Stimulated activated CD4-positive, alpha-beta T cell treated with anti-CD3 and anti-CD28 coated beads, Interleukin-1b, Interleukin-23, amount 100 ng/mL, for 1 hour (primary cell): ENCODE data around the gene SLC3A2.
"Not testable (repeated sequence)": the region's sequence is repeated elsewhere in the genome, so short reads cannot be mapped to it uniquely, and the experiment has no call there.

Experiments
- DNase-seq, 2 donors: peaks; one replicate each; pipeline ENCODE4 v3.0.0-alpha.2; 2020; ENCODE audit warnings: low read depth in 2 of 2

The SLC3A2 gene

DNA sequence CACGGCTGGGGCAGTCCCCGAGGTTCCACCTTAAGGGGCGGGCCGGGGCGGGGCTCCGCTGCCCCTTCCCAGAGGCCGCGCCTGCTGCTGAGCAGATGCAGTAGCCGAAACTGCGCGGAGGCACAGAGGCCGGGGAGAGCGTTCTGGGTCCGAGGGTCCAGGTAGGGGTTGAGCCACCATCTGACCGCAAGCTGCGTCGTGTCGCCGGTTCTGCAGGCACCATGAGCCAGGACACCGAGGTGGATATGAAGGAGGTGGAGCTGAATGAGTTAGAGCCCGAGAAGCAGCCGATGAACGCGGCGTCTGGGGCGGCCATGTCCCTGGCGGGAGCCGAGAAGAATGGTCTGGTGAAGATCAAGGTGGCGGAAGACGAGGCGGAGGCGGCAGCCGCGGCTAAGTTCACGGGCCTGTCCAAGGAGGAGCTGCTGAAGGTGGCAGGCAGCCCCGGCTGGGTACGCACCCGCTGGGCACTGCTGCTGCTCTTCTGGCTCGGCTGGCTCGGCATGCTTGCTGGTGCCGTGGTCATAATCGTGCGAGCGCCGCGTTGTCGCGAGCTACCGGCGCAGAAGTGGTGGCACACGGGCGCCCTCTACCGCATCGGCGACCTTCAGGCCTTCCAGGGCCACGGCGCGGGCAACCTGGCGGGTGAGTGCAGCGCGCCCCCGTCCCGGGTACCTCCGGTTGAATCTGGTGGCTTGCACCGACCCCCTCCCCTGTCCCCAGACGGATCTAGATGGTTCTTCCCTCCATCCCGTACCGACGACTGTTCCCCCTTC is at the start of gene SLC3A2:
Gene SLC3A2 (plus strand): TSS at position 94 of the 776 bp plus-strand sequence. CDS start 128 bp downstream, at position 222.
- DNase-seq = peak; percentile 54 to 71

DNA sequence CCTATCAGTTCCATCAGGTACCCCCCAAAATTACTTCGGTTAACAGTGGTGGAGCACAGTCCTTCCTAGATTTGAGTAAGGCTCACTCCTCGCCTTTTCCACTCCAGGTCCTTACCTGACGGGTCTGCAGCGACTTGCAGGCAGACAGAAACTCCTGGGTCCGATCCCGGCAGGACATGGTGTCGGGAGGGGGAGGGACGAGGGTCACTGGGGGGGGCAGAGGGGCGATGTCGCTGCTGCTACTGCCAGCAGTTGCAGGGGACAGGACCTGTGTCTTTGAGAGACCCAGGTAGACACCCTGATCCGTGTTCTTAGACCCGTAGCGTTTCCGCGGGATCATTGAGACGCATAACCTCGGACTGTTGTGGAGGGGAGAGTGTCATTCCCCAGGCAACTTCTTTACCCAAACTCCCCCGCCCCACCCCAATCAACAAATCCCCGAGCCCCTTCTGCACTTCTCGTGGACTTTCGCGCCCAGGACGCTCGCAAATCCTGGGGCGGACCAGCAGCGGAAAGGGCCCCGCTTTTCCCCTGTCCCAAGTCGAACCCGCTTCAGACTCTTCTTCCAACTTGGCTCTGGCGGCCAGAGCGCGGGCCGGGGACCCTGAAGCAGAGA is 49.7 kb upstream of the SLC3A2 start:
- no peak for DNase-seq

DNA sequence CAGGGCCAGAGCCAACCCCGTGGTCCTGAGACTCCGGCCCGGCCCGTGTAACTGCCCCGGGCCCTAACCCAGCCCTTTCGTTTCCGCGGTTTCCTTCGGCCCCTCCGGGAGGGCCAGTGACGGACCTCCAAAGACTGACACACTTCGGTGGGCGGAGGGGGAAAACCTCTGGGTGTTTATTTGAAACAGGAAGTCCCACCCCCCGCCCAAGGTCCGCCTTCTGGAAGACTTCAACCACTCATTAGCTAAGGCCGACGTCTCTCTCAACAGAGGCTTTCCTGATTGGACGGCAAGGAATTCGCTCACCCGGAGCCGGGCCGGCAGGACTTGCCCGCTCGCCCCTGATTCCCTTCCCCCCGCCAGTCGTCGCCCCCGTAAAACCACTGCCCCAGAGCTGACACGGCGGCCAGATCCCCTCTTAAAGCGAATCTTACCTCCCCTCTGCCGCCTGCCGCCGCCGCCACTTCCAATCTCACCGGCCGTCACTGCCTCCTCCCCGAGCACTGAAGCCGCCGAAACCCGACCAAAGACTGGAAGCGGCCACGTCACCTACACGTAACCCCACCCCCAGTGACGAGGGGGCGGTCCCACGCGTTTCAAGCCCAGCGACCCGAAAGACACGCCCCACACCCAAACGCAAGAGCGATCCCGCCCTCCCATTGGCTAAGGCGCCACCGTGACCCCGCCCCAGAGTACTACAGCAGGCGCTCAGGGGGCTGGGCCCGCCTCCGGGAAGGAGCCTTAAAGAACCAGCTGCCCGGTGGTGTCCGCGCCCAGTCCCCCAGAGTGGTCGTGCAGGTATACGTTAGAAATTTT is 49.0 kb upstream of the SLC3A2 start, which contains the start of gene STX5:
Gene STX5 (minus strand): TSS at position 532 of the 816 bp plus-strand sequence. CDS start 808 bp downstream, outside the sequence.
- peak; percentile 99 for DNase-seq

DNA sequence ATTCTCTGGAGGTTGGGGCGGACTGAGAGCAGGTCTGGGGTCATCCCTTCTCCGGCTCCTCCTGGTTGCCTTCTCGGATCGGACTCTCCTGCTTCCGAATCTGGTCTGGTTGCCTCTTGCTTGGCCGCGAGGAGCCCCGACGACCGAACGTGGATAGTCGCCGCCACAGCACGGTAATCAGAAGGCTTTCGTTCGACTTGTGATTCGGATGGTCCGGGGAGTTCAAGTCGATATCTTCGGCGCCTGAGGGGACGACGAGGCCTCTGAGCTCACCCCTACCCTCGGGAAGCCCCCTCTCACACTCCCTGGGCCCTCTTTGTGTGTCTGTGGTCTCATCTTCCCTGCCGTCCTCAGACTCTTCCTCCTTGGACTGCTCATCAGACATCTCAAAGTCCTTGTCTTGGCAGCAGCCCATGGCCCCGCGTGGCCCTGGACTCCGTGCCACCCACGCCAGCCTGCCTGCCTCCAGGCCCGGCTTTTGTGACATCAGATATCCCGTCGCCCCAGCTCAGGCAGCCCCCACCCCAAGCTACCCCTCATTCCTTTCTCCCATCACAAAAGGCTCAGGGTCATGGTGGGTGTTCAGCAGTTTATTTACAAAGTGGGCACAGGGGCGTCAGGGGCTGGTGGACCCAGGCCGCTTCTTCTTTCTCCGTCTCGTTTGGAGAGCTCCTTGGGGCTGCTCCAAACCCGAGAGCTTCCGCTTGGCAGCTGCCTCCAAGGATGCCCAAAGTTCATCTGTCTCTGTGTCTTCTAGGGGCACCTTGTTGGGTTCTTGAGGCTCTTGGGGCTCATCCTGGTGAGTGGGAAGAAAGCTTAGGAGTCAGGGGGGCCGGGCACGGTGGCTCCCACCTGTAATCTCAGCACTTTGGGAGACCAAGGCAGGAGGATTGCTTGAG is 48.1 kb upstream of the SLC3A2 start, which contains the start of gene TEX54:
Gene TEX54 (minus strand): TSS at position 506 of the 899 bp plus-strand sequence.
- DNase-seq = no peak

DNA sequence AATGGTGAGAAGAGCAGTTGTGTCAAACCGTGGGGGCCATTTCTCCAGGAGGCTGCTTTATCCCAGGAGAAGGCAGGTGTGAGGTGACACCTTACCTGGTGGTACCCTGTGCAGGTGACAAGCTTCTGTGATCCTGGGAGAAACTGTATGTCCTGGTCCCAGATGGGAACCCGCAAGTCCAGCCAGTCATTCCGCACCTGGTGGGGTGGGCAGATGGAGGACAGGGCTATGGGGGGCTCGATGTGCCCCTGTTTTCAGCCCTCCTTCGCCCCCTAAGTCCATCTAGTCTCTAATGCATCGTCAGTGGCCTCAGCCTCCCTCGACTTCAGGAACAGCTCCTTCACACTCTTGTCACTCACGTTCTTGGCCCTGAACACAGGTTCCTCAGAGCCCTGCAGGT is 45.4 kb upstream of the SLC3A2 start:
- no peak for DNase-seq

DNA sequence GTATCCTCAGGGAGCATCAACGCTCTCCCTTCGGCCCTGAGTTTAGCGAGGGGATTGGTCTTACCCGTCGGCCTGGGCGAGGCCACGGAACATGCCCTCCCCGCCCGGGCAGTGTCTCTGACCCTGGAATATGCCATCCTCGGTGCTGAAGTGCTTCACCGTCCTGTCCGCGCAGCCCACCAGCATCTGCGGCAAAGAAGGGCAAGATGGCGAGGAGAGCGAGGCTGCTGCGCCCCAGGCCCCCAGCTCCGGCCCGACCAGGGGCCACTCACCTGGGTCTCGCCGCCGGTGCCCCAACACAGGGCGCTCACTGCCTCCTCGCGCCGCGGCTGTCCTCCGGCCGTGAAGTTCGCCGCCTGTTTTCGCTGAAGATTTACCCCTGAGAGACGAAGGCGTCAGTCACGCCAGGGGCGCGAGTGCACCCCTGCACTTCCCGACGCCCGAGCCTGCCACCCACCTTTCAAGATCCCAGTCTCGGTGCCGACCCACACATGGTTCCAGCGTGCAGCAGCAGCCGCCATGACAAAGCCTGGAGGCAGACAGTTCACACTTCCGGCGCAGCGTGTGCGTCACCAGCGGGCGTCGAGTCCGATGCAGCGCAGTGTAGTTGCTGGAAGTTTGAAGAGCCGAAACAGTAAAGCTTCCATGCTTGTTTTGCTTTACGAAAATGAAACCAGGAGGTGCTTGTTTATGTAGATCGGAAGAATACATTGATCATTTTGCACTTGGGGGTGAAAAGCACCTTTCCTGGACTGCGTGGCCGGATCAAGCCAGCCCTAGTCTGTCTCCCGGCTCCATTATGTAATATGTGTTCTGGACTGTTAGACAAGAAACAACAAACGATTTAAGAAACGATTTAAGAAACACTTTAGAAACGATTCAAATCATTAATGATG is 41.4 kb upstream of the SLC3A2 start, which contains the start of gene WDR74:
Gene WDR74 (minus strand): TSS at position 541 of the 896 bp plus-strand sequence. CDS start 20 bp downstream, at position 521.
- peak; percentile 68 to 70 for DNase-seq

DNA sequence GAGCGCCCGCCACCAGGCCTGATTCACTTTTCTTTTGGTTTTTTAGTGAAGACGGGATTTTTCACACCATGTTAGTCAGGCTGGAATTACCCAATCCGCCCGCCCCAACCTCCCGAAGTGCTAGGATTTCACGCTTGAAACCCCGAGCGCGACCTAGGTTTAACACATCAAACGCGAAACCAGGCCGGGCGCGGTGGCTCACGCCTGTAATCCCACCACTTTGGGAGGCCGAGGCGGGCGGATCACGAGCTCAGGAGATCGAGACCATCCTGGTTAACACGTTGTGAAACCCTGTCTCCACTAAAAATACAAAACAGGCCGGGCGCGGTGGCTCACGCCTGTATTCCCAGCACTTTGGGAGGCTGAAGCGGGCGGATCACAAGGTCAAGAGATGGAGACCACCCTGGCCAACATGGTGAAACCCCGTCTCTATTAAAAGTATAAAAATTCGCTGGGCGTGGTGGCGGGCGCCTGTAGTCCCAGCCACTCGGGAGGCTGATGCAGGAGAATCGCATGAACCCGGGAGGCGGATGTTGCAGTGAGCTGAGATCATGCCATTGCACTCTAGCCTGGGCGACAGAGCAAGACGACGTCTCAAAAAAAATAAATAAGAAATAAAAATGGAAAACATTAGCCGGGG is 39.9 kb upstream of the SLC3A2 start:
- DNase-seq = peak in 1 of 2 donors; percentile 62

DNA sequence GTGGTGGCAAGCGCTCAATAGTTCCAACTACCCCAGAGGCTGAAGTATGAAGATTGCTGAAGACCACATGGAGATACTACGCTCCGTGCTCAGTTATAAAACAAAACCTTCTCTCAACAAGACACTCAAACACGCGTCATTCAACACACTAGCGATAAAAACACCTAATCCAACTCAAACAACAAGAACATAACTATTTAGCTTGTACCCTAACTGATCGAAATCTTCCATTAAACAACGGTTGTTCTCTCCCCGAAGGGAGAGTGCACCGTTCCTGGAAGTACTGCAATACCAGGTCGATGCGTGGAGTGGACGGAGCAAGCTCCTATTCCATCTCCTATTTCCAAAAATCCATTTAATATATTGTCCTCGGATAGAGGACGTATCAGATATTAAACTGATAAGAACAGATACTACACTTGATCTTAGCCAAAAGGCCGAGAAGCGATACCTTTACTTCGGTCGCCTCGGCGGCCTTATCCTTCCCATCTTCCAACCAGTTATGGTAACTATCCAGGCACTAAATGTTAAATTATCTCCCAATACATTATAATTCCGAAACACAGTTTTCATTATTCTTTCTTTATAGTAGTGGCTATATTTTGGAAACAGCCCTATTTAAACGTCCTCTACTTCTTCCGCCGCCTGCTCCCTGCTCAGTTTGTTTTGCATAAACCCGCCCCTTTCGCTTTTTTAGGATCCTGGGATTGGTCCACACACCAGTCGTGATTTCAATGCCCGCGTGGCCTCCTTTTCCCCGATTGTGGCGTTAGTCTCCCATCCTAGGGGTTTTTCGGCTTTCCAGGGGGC is 39.1 kb upstream of the SLC3A2 start:
- DNase-seq = peak in 1 of 2 donors; percentile 61

DNA sequence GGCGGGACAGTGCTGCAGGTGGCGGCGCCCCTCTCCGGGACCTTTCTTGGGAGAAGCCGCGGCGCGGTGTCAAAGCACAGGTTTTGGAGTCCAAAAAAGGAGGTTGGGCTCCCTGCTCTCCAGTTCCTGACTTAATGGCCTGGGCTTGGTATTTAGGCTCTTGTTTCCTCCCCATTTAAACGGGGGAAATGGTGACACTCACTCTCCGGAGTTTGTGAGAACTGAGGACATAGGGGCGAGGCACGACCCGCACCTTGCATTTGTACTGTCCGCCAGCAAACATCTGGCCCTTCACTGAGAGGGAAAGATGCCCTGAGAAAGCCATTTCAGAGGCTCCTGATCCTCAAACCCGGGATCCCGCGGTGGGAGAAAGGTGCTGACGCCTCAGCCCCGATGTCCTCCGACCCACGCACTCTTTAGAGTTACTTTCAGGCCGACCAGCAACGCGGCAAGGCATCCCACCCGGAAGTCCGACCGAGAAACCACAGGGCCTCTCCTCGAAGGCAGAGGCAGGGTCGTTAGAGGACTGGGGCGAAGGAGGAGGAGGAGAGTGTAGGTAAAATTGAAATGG is 38.4 kb upstream of the SLC3A2 start:
- DNase-seq = no peak

DNA sequence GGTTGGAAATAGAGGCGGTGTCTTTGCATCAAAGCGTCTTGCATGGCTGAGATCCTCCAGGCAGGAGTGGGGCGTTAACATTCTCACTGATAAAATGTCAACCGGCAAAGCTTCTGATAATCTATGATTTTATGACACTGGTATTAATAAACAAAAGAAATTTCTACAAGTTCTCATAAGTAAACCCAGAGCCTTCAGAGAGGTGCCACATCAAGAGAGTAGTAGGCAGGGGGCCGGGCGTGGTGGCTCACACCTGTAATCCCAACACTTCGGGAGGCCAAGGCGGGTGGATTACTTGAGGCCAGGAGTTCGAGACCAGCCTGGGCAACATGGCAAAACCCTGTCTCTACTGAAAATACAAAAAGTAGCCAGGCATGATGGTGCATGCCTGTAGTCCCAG is 37.8 kb upstream of the SLC3A2 start:
- not testable (repeated sequence) for DNase-seq

DNA sequence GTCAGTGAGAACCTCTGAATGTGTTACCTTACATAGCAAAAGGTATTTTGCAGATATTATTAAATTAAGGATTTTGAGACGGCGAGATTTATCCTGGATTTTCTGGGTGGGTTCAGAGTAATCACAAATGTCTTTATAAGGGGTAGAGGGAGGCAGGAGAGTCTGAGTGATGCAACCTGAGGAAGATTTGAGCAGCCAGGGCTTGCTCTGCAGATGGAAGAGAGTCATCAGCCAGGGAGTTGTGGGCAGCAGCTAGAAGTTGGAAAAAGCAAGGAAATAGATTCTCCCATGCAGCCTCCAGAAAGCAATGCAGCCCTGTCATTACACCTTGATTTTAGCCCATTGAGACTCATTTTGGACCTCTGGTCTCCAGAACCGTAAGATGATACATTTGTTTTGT is 37.2 kb upstream of the SLC3A2 start:
- no peak for DNase-seq

DNA sequence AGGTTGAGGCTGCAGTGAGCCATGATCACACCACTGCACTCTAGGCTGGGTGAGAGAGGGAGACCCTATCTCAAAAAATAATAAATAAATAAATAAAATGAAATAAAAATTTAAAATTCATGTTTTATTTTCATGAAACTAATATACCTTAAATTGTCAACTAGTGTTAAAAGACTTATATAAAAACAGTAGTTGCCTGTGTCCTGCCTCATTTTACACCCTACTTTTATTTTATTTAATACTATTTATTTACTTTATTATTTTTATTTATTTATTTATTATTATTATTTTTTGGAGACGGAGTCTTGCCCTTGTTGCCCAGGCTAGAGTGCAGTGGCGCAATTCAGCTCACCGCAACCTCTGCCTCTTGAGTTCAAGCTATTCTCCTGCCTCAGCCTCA is 36.5 kb upstream of the SLC3A2 start:
- DNase-seq = no peak

DNA sequence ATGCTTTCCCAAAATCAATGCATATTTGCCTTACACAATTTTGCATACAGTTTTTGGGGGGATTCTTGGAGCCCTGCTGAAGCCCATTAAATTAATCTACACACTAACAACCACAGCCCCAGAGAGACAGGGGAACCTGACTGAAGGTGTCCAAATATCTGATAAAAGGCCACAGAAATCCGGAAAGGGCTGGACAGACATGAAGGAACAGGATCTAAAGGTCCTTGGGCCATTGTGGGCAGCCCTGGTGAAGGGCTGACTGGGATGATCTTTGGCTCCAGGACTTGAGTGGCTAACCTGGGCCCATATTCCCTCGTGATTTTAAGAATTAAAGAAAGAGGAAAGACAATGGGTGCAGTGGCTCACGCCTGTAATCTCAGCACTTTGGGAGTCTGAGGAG is 34.5 kb upstream of the SLC3A2 start:
- no peak for DNase-seq

DNA sequence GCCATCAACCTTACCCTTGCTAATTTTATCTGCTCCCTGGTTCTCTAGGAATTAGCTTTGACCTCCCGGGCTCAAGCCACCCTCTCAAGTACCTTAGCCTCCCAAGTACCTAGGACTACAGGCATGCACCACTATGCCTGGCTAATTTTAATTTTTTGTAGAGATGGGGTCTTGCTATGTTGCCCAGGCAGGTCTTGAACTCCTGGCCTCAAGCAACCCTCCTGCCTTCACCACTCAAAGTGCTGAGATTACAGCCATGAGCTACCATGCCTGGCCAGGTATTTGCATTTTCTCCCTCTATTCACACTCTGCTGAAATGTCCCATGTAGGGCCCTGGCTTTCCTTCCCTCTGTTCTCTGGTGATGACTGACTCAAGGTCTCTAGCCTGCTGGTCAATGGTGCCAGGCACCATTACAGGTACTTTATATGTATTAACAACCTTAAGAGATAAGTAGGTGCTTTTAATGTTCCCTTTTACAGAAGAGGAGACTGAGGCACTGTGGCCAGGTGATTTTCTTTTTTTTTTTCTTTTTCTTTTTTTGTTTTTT is 32.9 kb upstream of the SLC3A2 start:
- no peak for DNase-seq

DNA sequence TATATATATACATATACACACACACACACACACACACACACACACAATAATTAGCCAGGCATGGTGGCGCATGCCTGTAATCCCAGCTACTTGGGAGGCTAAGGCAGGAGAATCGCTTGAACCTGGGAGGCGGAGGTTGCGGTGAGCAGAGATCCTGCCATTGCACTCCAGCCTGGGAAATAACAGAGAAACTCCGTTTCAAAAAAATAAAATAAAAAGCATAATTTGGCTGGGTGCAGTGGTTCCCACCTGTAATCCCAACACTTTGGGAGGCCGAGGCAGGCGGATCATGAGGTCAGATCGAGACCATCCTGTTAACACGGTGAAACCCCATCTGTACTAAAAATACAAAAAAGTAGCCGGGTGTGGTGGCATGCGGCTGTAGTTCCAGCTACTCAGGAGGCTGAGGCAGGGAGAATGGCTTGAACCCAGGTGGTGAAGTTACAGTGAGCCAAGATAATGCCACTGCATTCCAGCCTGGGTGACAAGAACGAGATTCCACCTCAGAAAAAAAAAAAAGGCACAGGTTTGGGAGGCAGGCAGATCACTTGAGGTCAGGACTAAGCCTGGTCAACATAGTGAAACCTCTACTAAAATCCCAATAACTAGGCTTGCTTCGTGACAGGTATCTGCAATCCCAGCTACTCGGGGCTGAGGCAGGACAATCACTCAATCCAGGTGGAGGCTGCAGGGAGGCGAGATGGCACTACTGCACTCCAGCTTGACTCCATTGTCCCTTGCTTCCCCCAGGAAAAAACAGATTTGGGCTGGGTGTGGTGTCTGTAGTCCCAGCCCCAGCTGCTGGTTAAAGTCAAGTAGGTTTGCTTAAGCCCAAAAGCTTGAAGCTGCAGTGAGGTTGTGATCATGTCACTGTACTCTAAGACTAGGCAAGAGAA is 29.5 kb upstream of the SLC3A2 start:
- no peak for DNase-seq

DNA sequence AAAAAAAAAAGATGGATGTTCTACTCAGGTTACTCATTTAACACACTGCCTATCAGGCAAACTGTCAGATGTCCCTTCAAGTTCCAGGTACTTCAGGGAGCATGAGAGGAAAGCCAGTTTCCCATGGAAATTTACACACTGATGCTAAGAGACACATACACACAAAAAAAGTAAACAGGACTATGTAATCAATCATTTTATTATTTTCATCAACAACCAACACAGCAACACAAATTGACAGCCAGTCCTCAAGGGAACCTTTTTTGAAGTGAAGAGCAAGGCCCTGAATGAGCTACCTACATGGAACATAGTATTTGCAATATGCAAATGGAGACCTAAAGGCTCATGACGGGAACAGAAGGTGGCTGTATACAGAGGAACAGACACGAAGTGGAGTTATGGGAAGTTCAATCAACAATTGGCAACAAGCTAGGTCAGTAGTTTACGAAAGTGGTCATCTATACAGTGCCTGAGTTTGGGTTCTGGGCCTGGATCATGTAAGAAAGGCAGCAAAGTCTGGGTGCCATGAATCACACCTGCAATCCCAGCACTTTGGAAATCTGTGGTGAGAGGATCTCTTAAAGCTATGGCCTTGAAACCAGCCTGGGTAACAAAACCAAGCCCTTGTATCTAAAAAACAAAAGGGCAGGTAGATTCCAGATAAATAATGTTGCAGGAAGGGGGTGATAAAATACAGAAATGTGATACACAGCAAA is 28.7 kb upstream of the SLC3A2 start:
- DNase-seq = no peak
